Endodermal cell (in vitro differentiated cells): ENCODE measurements around the gene MELTF. TPM values are rescaled to one million over a fixed set of nuclear protein-coding genes. Genes with fewer than 3 reads are reported as not detected.

Experiments used
- DNase-seq: peaks from one replicate; pipeline ENCODE4 v3.0.0-alpha.2; 2017
- H3K27ac ChIP-seq: 2 replicates; pipeline ENCODE4 v1.5.1; 2013; ENCODE audit warnings: mild to moderate bottlenecking, low read depth, low read length, moderate library complexity
- H3K27me3 ChIP-seq: 2 replicates; pipeline ENCODE4 v1.6.1; 2013; ENCODE audit warnings: mild to moderate bottlenecking, low read length, moderate library complexity; ENCODE audit not compliant: insufficient read depth, control insufficient read depth, poor library complexity, severe bottlenecking
- H3K36me3 ChIP-seq: 2 replicates; pipeline ENCODE4 v1.7.0; 2013; ENCODE audit warnings: mild to moderate bottlenecking, low read length, moderate library complexity; ENCODE audit not compliant: control insufficient read depth, insufficient read depth
- H3K4me1 ChIP-seq: one replicate; pipeline ENCODE4 v1.7.0; 2013; ENCODE audit warnings: low read length; ENCODE audit not compliant: control insufficient read depth, insufficient read depth
- H3K4me3 ChIP-seq: 2 replicates; pipeline ENCODE4 v1.5.1; 2013; ENCODE audit warnings: mild to moderate bottlenecking, low read length, moderate library complexity
- H3K9ac ChIP-seq: 2 replicates; pipeline ENCODE4 v1.6.1; 2013; ENCODE audit warnings: mild to moderate bottlenecking, low read length, moderate library complexity; ENCODE audit not compliant: poor library complexity, severe bottlenecking; ENCODE audit errors: extremely low read depth
- H3K9me3 ChIP-seq: 2 replicates; pipeline ENCODE4 v1.6.1; 2013; ENCODE audit warnings: mild to moderate bottlenecking, low read length, moderate library complexity; ENCODE audit not compliant: control insufficient read depth
- H3K27ac Mint-ChIP-seq: 2 replicates; pipeline ENCODE4 v1.8.0; 2020; ENCODE audit warnings: mixed read lengths
- H3K27me3 Mint-ChIP-seq: 2 replicates; pipeline ENCODE4 v1.8.0; 2021; ENCODE audit warnings: mild to moderate bottlenecking, mixed read lengths; ENCODE audit not compliant: insufficient read depth
- H3K36me3 Mint-ChIP-seq: 2 replicates; pipeline ENCODE4 v1.8.0; 2020; ENCODE audit warnings: low read depth, mixed read lengths
- H3K4me1 Mint-ChIP-seq: 2 replicates; pipeline ENCODE4 v1.8.0; 2020; ENCODE audit warnings: mixed read lengths
- H3K4me3 Mint-ChIP-seq: 2 replicates; pipeline ENCODE4 v1.8.0; 2020; ENCODE audit warnings: mild to moderate bottlenecking, moderate library complexity, mixed read lengths
- H3K9me3 Mint-ChIP-seq: 2 replicates; pipeline ENCODE4 v1.8.0; 2020; ENCODE audit warnings: mild to moderate bottlenecking, mixed read lengths
- WGBS, 2 experiments: methylation state at CpG; one replicate each; pipeline versions ENCODE4 v1.1.5 to v1.1.7; 2013; ENCODE audit warnings: missing lambda C conversion rate in 2 of 2, mixed read lengths in 1 of 2; ENCODE audit not compliant: insufficient coverage in 1 of 2, insufficient read length in 1 of 2; 5-methylcytosine and 5-hydroxymethylcytosine counted together
- total RNA-seq, 2 donors: library from RNA; stranded (reverse); fragmentation: NEBNext Ultra II Directional in 1 of 2; extraction: Animal tissue kit (Norgen Biotek cat#: 25700) in 1 of 2; gene quantifications; 2 replicates in 1 of 2; 3 replicates in 1 of 2; pipeline ENCODE4 v1.2.1, GENCODE V29; 2021
- TF ChIP-seq, protein P1 (sequence below): fragments of 200-600 bp; sonication (generic); conservative IDR thresholded peaks from 2 replicates; pipeline ENCODE4 v1.5.0; 2021; ENCODE audit warnings: antibody characterized with exemption, mild to moderate bottlenecking

The MELTF gene
- total RNA-seq, 2 donors from 2014 or later: 11.3 to 15.1 TPM

DNA sequence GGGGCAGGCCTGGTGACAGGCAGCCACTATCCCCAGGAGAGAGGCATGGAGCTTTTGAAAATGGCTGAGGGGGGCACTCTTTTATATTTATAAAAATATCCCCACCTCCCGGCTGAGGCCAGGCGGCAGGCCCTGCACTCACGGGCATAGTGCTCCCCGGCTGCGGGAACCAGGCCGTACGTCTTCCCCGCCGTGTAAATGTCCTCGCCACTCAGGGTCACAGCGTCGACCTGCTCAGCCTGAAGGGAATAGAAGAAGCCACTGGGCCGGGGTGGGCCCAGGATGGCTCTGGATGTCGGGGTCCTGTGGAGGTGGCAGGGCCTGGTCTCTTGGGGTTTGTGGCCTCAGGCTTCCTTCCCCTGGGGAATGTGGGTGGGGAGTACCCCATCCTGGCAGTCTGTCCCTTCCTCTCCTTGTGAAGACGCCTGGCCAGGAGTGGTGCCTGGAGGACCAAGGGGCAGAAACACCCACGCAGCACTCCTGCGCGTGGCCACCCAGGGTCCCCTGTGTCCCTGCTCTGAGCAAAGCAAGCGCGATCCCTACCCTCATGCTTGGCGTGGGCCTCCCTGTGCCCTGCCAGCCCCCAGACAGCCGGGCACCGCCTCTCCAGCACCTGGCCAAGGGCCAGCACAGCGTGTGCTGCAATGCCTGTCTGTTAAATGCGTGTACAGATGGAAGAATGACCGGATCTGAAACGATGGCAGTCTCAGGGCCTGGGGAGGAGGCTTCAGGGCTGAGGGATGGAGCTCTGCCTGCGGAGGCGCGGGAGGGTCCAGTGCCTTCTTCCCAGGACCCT lies 18.9 kb downstream of the MELTF start:
- Mint-ChIP-seq H3K27me3 (peaks cover 8% of the 10 kb centered on the region), H3K9me3 (no peaks in the 10 kb centered on the region), H3K4me3 (no peak overlapping the region), H3K36me3 (peaks cover 3% of the 10 kb centered on the region), H3K27ac (no peak overlapping the region), H3K4me1 (peaks cover 10% of the 10 kb centered on the region)
- TF ChIP-seq, protein P1, sequence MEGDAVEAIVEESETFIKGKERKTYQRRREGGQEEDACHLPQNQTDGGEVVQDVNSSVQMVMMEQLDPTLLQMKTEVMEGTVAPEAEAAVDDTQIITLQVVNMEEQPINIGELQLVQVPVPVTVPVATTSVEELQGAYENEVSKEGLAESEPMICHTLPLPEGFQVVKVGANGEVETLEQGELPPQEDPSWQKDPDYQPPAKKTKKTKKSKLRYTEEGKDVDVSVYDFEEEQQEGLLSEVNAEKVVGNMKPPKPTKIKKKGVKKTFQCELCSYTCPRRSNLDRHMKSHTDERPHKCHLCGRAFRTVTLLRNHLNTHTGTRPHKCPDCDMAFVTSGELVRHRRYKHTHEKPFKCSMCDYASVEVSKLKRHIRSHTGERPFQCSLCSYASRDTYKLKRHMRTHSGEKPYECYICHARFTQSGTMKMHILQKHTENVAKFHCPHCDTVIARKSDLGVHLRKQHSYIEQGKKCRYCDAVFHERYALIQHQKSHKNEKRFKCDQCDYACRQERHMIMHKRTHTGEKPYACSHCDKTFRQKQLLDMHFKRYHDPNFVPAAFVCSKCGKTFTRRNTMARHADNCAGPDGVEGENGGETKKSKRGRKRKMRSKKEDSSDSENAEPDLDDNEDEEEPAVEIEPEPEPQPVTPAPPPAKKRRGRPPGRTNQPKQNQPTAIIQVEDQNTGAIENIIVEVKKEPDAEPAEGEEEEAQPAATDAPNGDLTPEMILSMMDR: no peak
- Histone ChIP-seq H3K9ac (no peak overlapping the region), H3K9me3 (no peaks in the 10 kb centered on the region), H3K36me3 (no peaks in the 10 kb centered on the region), H3K4me3 (no peak overlapping the region), H3K27ac (no peak overlapping the region), H3K27me3 (no peaks in the 10 kb centered on the region), H3K4me1 (no peaks in the 10 kb centered on the region)
- no peak for DNase-seq
- 93% methylated on average over 22 to 30 of the region's 30 CpGs for WGBS, 2 experiments

DNA sequence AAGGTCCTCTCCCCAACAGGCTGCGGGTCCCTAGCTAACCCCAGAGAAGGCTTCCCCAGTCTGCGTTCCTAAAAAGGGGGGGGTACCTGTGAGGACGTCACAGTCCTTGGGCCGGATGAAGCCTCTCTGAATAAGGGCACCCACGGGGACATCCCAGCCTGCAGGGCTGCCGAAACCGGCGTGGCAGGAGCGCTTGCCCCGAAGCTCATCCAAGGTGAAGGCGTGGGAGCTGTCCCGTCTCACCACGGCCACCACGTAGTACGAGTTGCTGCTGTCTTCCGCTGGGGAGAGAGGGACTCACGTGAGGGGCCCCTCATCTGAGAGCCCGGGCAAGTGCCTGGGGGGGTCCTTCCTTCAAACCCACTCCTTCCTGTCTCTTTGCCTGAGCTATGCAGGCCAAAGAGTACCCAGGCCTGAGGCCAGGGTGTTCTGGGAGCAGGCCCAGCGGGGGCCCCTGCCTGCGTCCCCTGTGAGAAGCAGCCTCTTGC lies 20.0 kb downstream of the MELTF start:
- Histone ChIP-seq H3K9ac (no peak overlapping the region), H3K4me3 (no peak overlapping the region), H3K36me3 (no peaks in the 10 kb centered on the region), H3K27ac (no peak overlapping the region), H3K4me1 (no peaks in the 10 kb centered on the region), H3K27me3 (peaks cover 8% of the 10 kb centered on the region), H3K9me3 (no peaks in the 10 kb centered on the region)
- Mint-ChIP-seq H3K4me1 (peaks cover 10% of the 10 kb centered on the region), H3K4me3 (no peak overlapping the region), H3K36me3 (peaks cover 10% of the 10 kb centered on the region), H3K27ac (no peak overlapping the region), H3K9me3 (no peaks in the 10 kb centered on the region), H3K27me3 (peaks cover 20% of the 10 kb centered on the region)
- DNase-seq: no peak
- TF ChIP-seq, protein P1: no peak
- WGBS, 2 experiments: 93 to 94% methylated on average over 15 to 20 of the region's 20 CpGs

DNA sequence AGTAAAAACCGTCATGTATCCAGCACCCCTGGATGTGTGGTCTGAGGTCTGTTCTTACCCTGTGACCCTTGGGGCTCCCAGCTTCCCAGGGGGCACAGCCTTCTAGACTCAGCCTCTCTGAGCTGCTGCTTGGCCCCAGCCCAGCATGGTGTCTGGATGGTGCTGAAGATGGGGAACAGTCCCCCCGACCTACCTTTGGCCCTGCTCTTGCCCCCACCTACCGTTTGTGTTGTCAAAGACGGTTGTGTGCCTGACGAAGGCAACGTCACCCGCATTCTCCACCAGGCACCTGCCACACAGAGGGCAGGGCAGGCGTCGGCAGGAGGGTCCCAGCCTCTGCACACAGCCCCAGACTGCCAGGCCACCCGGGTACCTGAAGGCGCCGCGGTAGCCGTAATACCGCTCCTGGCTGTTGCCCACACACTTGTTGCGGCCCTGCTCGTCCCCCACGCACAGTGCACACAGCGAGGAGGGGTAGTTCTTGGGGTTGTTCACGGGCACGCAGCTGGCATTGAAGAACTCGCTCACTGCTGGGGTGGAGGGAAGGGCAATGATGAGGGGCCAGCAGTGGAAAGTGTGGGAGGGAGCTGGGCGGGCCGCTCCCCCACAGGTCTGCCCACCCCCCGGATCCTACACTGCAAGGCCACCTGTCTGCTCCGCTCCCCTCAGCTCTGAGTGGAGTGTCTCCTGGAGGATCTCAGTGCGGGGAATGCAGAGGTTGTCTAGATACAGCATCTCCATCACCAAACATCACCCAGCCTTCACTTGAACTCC lies 21.0 kb downstream of the MELTF start:
- DNase-seq: no peak
- Histone ChIP-seq H3K27ac (no peak overlapping the region), H3K4me1 (no peaks in the 10 kb centered on the region), H3K9me3 (no peaks in the 10 kb centered on the region), H3K9ac (no peak overlapping the region), H3K36me3 (no peaks in the 10 kb centered on the region), H3K4me3 (no peak overlapping the region), H3K27me3 (peaks cover 18% of the 10 kb centered on the region)
- Mint-ChIP-seq H3K4me1 (peaks cover 18% of the 10 kb centered on the region), H3K27me3 (peaks cover 27% of the 10 kb centered on the region), H3K36me3 (peaks cover 10% of the 10 kb centered on the region), H3K9me3 (no peaks in the 10 kb centered on the region), H3K27ac (no peak overlapping the region), H3K4me3 (no peak overlapping the region)
- TF ChIP-seq, protein P1: no peak
- whole genome bisulfite sequencing, 2 experiments: 93 to 97% methylated on average over 7 to 27 of the region's 27 CpGs
